ENCODE results near the gene ABCA13.

The ABCA13 gene

DNA sequence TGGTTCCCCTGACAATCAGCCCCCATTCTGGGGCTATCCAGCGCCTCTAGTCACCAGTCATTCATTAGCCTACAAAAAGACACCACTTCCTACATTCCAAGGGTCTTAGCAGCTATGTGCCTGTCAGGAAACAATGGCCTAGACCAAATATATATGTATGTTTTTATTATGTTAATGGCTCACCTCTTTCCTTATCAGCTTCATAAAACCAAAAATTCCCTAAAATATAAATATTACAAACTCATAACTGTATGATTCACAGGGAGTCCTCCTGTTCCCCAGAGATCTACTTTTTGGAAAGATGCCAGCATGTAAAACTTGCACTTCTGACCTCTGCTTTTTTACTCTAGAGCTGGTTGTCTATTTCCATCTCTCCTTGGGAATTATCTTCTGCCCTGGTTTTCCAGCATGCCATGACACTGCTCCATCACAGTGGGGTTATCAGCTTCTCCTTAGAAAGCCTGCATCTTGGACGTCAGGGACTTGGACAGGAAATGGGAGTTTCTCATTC is 79.2 kb downstream of the ABCA13 start:
- no peak for DNase-seq

DNA sequence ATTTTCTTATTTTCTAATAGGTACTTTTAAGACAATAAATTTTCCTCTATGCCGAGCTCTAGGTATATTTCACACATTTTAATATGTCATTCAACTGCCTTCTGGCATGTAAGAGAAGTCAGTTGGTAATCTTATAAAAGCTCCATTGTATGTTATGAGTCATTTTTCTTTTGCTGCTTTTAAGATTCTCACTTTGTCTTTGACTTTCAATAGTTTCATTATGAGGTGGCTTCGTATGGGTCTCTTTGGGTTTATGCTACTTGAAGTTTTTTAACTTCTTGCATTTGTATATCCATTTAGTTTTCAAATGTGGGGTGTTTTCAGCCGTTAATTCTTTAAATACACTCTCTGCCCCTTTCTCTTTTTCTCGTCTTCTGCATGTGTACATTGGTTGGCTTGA is 80.5 kb downstream of the ABCA13 start:
- no peak for DNase-seq

GRCh38 chr7:48252995-48253394 is 81.7 kb downstream of the ABCA13 start:
- DNase-seq: no peak

DNA sequence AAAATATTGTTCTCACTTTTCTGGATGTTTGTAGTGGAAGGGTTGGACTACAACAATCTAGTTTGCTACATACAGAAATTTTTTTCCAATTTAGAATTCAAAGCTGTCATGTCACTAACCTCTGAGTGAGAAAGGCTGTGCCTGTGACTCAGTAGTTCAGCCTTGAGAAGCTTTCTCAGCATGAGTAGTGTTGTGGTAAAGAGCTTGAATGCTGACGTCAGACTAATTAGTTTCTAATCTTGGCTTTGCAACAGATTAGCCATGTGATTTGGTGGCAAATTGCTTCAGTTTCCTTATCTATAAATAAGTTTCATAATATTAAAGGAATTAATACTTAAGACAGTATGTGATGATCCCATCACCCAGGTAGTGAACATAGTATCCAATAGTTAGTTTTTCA is 83.8 kb downstream of the ABCA13 start:
- no peak for DNase-seq

- DNase-seq: no peak
Observed at GRCh38 chr7:48259463-48260280, 88.4 kb downstream of the ABCA13 start.

- DNase-seq: no peak
Observed at GRCh38 chr7:48261696-48262095, 90.4 kb downstream of the ABCA13 start.

DNA sequence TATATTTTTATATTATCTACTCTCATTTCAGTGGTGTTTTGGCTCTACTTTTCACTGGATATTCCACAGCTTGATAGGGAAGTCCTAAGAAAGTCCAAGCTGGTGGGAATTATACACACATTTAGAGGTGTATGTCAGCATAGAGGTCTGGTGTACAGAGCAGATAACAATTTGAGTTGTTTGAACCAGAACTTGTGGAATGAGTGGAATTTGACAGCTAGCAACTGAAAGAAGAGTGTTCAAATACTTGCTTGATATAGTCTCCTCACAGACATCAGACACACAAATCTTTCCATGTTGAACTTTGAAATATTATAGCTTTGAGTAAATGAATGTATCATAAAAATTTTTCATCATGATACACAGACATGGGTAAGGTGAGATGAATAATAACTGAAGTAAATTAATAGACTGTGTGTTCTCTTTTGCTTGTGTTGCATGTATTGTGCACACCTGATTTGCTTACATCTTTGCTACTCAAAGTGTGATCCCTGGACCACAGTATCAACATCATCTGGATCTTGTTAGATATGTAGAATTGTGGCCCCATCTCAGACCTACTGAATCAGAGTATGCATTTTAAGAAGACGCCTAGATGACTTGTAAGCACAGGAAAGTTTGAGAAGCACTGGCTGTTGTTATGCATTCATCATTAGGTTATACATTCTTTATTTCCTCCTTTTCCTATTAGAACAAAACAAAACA is 91.5 kb downstream of the ABCA13 start:
- no peak for DNase-seq

- DNase-seq: no peak
Observed at GRCh38 chr7:48263311-48263650, 92.0 kb downstream of the ABCA13 start.

DNA sequence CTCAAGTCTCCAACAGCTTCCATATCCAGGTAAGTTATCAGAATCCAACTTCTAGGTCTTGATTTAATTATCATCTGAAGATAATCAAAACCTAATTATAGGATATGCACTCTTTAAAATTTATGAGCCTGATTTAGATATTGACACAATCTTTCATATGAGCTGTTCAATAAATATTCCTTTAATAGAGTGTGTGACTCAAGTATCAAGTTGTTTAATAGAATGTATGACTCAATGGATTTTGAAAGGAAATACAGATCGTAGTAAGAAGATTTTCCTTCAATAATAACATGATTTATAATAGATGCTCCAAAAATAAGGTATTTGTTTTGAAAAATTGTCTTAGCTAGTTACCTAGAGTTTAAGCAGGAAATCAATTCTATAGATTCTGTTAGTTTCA is 97.8 kb downstream of the ABCA13 start:
- no peak for DNase-seq

DNA sequence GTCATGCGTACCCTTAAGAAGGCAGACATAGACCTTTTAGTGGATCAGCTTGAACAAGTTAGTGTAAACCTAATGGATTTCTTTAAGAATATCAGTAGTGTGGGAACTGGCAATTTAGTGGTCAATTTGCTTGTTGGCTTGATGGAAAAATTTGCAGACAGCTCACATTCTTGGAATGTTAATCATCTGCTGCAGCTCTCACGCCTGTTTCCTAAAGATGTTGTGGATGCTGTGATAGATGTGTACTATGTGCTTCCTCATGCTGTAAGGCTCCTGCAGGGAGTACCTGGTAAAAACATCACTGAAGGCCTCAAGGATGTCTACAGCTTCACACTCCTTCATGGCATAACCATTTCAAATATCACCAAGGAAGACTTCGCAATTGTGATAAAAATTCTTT is 103.4 kb downstream of the ABCA13 start:
- DNase-seq: no peak

DNA sequence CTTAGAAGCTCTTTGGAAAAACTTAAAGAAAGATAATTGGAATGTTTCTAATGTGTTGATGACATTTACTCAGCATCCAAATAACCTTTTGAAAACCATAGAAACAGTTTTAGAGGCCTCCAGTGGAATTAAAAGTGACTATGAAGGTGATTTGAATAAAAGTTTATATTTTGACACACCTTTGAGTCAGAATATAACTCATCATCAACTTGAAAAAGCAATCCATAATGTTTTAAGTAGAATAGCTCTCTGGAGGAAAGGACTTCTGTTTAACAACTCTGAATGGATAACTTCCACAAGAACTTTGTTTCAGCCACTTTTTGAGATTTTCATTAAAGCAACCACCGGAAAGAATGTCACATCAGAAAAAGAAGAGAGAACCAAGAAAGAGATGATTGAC is 108.2 kb downstream of the ABCA13 start:
- DNase-seq: no peak

DNA sequence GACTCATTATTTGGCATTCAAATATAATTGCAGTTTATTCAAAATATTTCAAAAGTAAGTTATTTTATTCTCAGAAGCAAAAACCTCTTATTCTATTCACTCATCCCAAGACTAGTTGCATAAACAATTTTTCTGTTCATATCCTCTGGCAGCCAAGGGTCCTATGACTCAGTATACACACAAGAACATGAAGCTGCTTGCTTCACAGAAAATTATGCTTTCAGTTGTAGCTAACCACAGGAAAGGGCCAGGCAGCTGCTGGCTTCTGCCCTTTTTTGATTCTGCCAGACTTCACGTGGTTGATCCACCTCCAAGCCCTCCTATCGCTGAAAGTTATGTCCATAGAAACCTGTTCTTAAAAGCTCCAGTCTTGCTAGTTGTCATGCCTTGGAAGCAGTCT is 108.8 kb downstream of the ABCA13 start:
- DNase-seq: no peak

GRCh38 chr7:48285373-48285772 is 114.1 kb downstream of the ABCA13 start:
- DNase-seq: no peak

DNA sequence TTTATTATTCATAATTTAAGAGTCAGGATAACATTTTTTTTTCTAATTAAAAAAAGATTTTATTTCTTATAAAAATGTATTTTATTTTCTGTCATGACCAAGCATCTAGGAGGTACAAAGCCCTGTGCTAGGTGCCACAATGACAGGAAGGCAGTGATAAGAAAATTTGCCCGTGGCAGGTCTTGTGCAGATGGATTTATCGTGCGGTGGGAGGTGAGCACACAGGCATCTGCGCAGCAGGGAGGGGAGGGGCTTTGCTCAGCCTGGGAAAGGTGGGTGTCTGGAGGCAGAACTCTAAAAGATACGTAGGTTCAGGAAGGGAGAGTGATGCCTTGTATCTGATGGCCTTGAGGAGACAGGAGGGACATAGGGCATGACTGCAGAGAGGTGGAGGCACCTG is 115.6 kb downstream of the ABCA13 start:
- DNase-seq: no peak

GRCh38 chr7:48289656-48290055 is 118.4 kb downstream of the ABCA13 start:
- DNase-seq: no peak

DNA sequence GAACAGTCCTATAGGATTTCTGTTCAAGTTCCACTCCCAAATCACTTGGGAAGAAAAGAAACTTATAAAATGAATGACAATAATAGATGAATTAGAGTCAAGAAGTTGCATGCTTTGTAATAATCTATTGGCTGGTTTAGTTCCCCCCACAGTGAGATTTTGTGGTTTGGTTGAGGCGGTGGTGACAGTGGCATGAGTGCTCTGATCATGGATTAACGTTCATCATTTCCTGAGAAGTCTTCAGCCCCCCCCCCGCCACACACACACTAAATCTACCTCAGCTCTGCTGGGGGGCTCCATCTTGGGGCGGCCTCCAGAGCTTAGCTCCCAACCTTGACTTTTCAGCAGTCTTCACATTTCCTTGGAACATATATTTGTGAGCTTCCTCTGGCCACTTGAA is 121.7 kb downstream of the ABCA13 start:
- DNase-seq: no peak

DNA sequence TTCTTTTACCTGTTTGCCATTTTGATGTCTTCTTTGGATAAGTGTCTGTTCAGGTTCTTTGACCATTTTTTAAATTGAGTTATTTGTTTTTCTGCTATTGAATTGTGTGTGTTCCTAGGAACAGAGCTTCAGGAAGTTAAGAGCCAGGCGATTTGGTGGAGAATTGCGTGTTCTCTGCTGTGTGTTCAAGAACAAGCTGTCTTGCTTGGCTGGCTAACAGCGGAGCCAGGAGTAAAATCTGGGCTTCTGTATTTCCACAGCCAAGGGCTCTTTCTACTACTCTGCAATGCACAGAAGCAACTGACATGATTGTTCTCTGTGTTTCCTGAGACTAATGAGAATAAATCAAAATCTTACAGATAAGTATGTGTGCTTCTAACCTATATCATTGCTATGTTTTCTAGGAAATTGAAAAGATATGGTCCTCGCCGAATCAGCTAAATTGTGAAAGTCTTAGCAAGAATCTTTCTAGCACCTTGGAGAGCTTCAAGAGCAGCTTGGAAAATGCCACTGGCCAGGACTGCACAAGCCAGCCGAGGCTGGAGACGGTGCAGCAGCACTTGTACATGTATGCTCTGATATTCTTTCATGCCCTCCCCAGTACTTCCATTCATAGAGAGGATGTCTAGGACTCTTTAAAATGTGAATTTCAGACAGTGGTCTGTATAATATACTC is 124.2 kb downstream of the ABCA13 start:
- no peak for DNase-seq

DNA sequence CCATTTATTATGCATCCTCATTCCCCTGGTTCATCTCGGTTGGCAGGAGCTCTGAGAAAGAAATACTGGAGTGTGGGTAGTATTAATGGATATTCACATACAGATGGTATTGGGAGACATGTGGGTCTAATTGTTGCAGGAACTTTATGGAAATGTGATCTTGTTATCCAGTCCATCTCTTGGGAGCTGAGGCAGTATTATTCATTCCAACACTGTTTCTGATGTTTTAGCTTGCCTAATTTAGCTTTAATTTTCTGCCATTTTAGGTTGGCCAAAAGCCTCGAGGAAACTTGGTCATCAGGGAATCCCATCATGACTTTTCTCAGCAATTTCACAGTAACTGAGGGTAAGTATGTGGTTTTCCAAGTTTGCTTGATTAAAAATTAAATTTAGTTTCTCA is 125.7 kb downstream of the ABCA13 start:
- DNase-seq: no peak

GRCh38 chr7:48298779-48299178 is 127.5 kb downstream of the ABCA13 start:
- no peak for DNase-seq

GRCh38 chr7:48299580-48300169 is 128.4 kb downstream of the ABCA13 start:
- peak in 1 of 2 experiments; percentile 17 for DNase-seq

GRCh38 chr7:48300301-48300700 is 129.0 kb downstream of the ABCA13 start:
- DNase-seq: no peak

GRCh38 chr7:48301201-48301600 is 129.9 kb downstream of the ABCA13 start:
- DNase-seq: no peak

- no peak for DNase-seq
Observed at GRCh38 chr7:48304641-48305040, 133.4 kb downstream of the ABCA13 start.
